H1 (cell line): ENCODE data around the gene BLMH. TPM values are rescaled to one million over a fixed set of nuclear protein-coding genes. Genes with fewer than 3 reads are reported as not detected.

Source experiments
- CTCF ChIA-PET: fragments of 300-600 bp; sonication (Branson Sonifier 250); formaldehyde crosslinking; loops from one replicate; lab custom pipeline; 2021; ENCODE audit not compliant: partially characterized antibody; lab: Charles Lee
- POLR2A ChIA-PET: fragments of 300-600 bp; sonication (Branson Sonifier 250); formaldehyde crosslinking; loops from one replicate; lab custom pipeline; 2021; ENCODE audit warnings: inconsistent platforms; ENCODE audit not compliant: partially characterized antibody; lab: Charles Lee
- DNase-seq, 2 experiments: peaks; one replicate each; pipeline versions ENCODE4 v3.0.0 to v3.0.0-alpha.2; 2010 to 2022; ENCODE audit warnings: low spot score in 2 of 2, low read depth in 1 of 2, mixed read lengths in 1 of 2
- FAIRE-seq: peaks from 2 replicates; lab custom pipeline; 2011; peaks lifted over from hg19 to GRCh38; lab: Jason Lieb, UNC
- H2AFZ ChIP-seq: 2 replicates; pipeline ENCODE4 v1.8.1; 2012; ENCODE audit warnings: low read length, inconsistent platforms
- H2AK5ac ChIP-seq: 2 replicates; pipeline ENCODE4 v1.6.1; 2013; ENCODE audit warnings: low read depth, low read length
- H2BK120ac ChIP-seq: replicated peaks from 2 replicates; pipeline ENCODE3; 2013; ENCODE audit warnings: low read depth, low read length, inconsistent platforms
- H2BK12ac ChIP-seq: 2 replicates; pipeline ENCODE4 v1.6.1; 2013; ENCODE audit warnings: low read depth, low read length
- H2BK15ac ChIP-seq: 2 replicates; pipeline ENCODE4 v1.6.1; 2013; ENCODE audit warnings: low read length
- H2BK20ac ChIP-seq: 2 replicates; pipeline ENCODE4 v1.6.1; 2013; ENCODE audit warnings: low read length
- H2BK5ac ChIP-seq: 2 replicates; pipeline ENCODE4 v1.6.1; 2013; ENCODE audit warnings: low read depth, low read length
- H3K14ac ChIP-seq: 2 replicates; pipeline ENCODE4 v1.6.1; 2013; ENCODE audit warnings: inconsistent platforms; ENCODE audit not compliant: insufficient read length
- H3K18ac ChIP-seq: 2 replicates; pipeline ENCODE4 v1.6.1; 2013; ENCODE audit warnings: low read length; ENCODE audit errors: extremely low read depth
- H3K23ac ChIP-seq: 2 replicates; pipeline ENCODE4 v1.6.1; 2013; ENCODE audit warnings: inconsistent platforms; ENCODE audit not compliant: insufficient read length
- H3K23me2 ChIP-seq: 2 replicates; pipeline ENCODE4 v1.6.1; 2013; ENCODE audit warnings: low read depth, low read length
- H3K27ac ChIP-seq: 2 replicates; pipeline ENCODE4 v1.6.1; 2011; ENCODE audit warnings: low read depth, low read length, inconsistent platforms
- H3K27me3 ChIP-seq, 4 experiments: replicated peaks in 1 of 4; 1 replicate in 1 of 4; 2 replicates in 3 of 4; pipeline versions ENCODE4 v1.6.1 to v1.8.1; 2011 to 2013; ENCODE audit warnings: low read length in 3 of 4, mild to moderate bottlenecking in 3 of 4, inconsistent platforms in 2 of 4, mixed read lengths in 2 of 4, moderate library complexity in 1 of 4; ENCODE audit not compliant: control insufficient read depth in 3 of 4, insufficient read depth in 3 of 4; ENCODE audit errors: extremely low read depth in 1 of 4
- H3K36me3 ChIP-seq, 4 experiments: 2 replicates each; pipeline versions ENCODE4 v1.6.1 to v1.8.1; 2011 to 2013; ENCODE audit warnings: mild to moderate bottlenecking in 4 of 4, low read length in 3 of 4, moderate library complexity in 2 of 4, control low read depth in 1 of 4, inconsistent platforms in 1 of 4; ENCODE audit not compliant: insufficient read depth in 4 of 4, control insufficient read depth in 2 of 4
- H3K4ac ChIP-seq: replicated peaks from 2 replicates; pipeline ENCODE3; 2013; ENCODE audit warnings: low read length, low read depth, mixed read lengths, inconsistent platforms; ENCODE audit not compliant: insufficient read length
- H3K4me1 ChIP-seq, 4 experiments: replicated peaks in 1 of 4; 1 replicate in 1 of 4; 2 replicates in 3 of 4; pipeline versions ENCODE4 v1.6.1 to v1.8.1; 2011 to 2013; ENCODE audit warnings: low read length in 3 of 4, inconsistent platforms in 2 of 4, mixed read lengths in 1 of 4; ENCODE audit not compliant: insufficient read depth in 4 of 4, control insufficient read depth in 3 of 4
- H3K4me2 ChIP-seq, 2 experiments: 2 replicates each; pipeline versions ENCODE4 v1.6.1 to v1.8.1; 2011 to 2013; ENCODE audit warnings: low read depth in 2 of 2, low read length in 2 of 2, control low read depth in 1 of 2, inconsistent platforms in 1 of 2, mild to moderate bottlenecking in 1 of 2; ENCODE audit not compliant: insufficient read depth in 1 of 2
- H3K4me3 ChIP-seq, 4 experiments: fragments of 200-600, 300-600 bp in 1 of 4; sonication (generic), shearing (Covaris generic), sonication (Bioruptor Twin) in 1 of 4; 2 replicates each; pipeline versions ENCODE4 v1.5.1 to v1.8.1; 2011 to 2016; ENCODE audit warnings: low read length in 4 of 4, low read depth in 3 of 4, control low read depth in 2 of 4, inconsistent platforms in 2 of 4, mild to moderate bottlenecking in 2 of 4, mixed read lengths in 1 of 4, moderate library complexity in 1 of 4; ENCODE audit not compliant: insufficient read depth in 2 of 4; ENCODE audit errors: extremely low read depth in 1 of 4
- H3K56ac ChIP-seq: replicated peaks from 2 replicates; pipeline ENCODE3; 2013; ENCODE audit warnings: low read depth, mild to moderate bottlenecking, mixed read lengths, low read length, inconsistent platforms; ENCODE audit not compliant: insufficient read length
- H3K79me1 ChIP-seq: 2 replicates; pipeline ENCODE4 v1.6.1; 2013; ENCODE audit warnings: low read depth, low read length, control low read depth
- H3K79me2 ChIP-seq, 2 experiments: 2 replicates each; pipeline versions ENCODE4 v1.6.1 to v1.8.1; 2012 to 2013; ENCODE audit warnings: low read length in 2 of 2, mild to moderate bottlenecking in 2 of 2, inconsistent platforms in 1 of 2; ENCODE audit not compliant: insufficient read depth in 2 of 2, control insufficient read depth in 1 of 2
- H3K9ac ChIP-seq, 4 experiments: replicated peaks in 1 of 4; 1 replicate in 1 of 4; 2 replicates in 3 of 4; pipeline versions ENCODE4 v1.6.1 to v1.8.1; 2011 to 2013; ENCODE audit warnings: low read depth in 3 of 4, low read length in 3 of 4, control low read depth in 2 of 4, mild to moderate bottlenecking in 2 of 4, moderate library complexity in 2 of 4, inconsistent platforms in 1 of 4; ENCODE audit errors: extremely low read depth in 1 of 4
- H3K9me3 ChIP-seq, 2 experiments: 2 replicates each; pipeline versions ENCODE4 v1.6.1 to v1.8.1; 2012 to 2013; ENCODE audit warnings: mild to moderate bottlenecking in 2 of 2, moderate library complexity in 2 of 2, control low read depth in 1 of 2, inconsistent platforms in 1 of 2, low read depth in 1 of 2, low read length in 1 of 2, mixed read lengths in 1 of 2; ENCODE audit not compliant: insufficient read depth in 2 of 2
- H4K20me1 ChIP-seq, 2 experiments: replicated peaks in 1 of 2; 2 replicates each; pipeline versions ENCODE3 to v1.8.1; 2011 to 2013; ENCODE audit warnings: inconsistent platforms in 2 of 2, low read length in 2 of 2, mild to moderate bottlenecking in 1 of 2; ENCODE audit not compliant: insufficient read depth in 2 of 2, control insufficient read depth in 1 of 2
- H4K5ac ChIP-seq: 2 replicates; pipeline ENCODE4 v1.6.1; 2013; ENCODE audit warnings: low read length, low read depth, mixed read lengths, inconsistent platforms; ENCODE audit not compliant: insufficient read length
- H4K8ac ChIP-seq: 2 replicates; pipeline ENCODE4 v1.8.0; 2013; ENCODE audit warnings: mild to moderate bottlenecking, moderate library complexity, low read length, inconsistent platforms; ENCODE audit not compliant: insufficient read depth; ENCODE audit errors: extremely low read depth
- H4K91ac ChIP-seq: replicated peaks from 2 replicates; pipeline ENCODE3; 2013; ENCODE audit warnings: low read length, mixed read lengths, inconsistent platforms; ENCODE audit not compliant: insufficient read length
- KDM5A ChIP-seq: fragments of 200-600 bp; IDR thresholded peaks from 2 replicates; pipeline ENCODE4 v1.7.1; 2012; ENCODE audit warnings: mild to moderate bottlenecking, low read length, inconsistent platforms, mixed read lengths
- NRF1 ChIP-seq: IDR thresholded peaks from 2 replicates; pipeline ENCODE4 v1.6.1; 2011; ENCODE audit warnings: mild to moderate bottlenecking, low read depth, low read length, improper control_type of control experiment
- SP4 ChIP-seq: IDR thresholded peaks from 2 replicates; pipeline ENCODE4 v1.6.1; 2012; ENCODE audit warnings: low read length, inconsistent platforms
- TAF7 ChIP-seq: optimal IDR thresholded peaks from 2 replicates; pipeline ENCODE3; 2011; ENCODE audit warnings: low read depth, mild to moderate bottlenecking, inconsistent platforms, low read length, moderate library complexity, borderline replicate concordance
- WGBS, 2 experiments: shearing (Covaris generic) in 1 of 2; methylation state at CpG; one replicate each; pipeline versions ENCODE4 v1.1.6 to v1.1.7; 2013 to 2015; ENCODE audit warnings: low lambda C conversion rate in 2 of 2, mixed read lengths in 2 of 2, inconsistent platforms in 1 of 2, low coverage in 1 of 2, missing lambda C conversion rate in 1 of 2; ENCODE audit not compliant: insufficient replicate concordance in 2 of 2, insufficient coverage in 1 of 2, insufficient read length in 1 of 2; ENCODE audit errors: extremely low coverage in 1 of 2, missing lambda C conversion rate in 1 of 2; 5-methylcytosine and 5-hydroxymethylcytosine counted together
- polyA plus RNA-seq, 7 experiments: library from polyadenylated mRNA; depleted of rRNA in 3 of 7; stranded (reverse) in 5 of 7; unstranded in 2 of 7; fragments of >200 nt in 5 of 7; fragments of 200-250 nt in 2 of 7; gene quantifications; 1 replicate in 5 of 7; 2 replicates in 1 of 7; 4 replicates in 1 of 7; pipeline versions ENCODE4 v1.2.1 to v1.2.3, GENCODE V29; 2011 to 2013; ENCODE audit warnings: missing spikeins in 2 of 7, mixed read lengths in 2 of 7
- total RNA-seq: library from RNA; stranded (reverse); fragmentation: NEBNext Ultra II Directional; extraction: Animal tissue kit (Norgen Biotek cat#: 25700); gene quantifications from 2 replicates; pipeline ENCODE4 v1.2.1, GENCODE V29; 2021

The BLMH gene
- total and polyA plus RNA-seq, 2 of the 8 experiments (the other 6 are each of a cell fraction or from before 2014, with no cell fraction given): 18.2 to 74.3 TPM

DNA sequence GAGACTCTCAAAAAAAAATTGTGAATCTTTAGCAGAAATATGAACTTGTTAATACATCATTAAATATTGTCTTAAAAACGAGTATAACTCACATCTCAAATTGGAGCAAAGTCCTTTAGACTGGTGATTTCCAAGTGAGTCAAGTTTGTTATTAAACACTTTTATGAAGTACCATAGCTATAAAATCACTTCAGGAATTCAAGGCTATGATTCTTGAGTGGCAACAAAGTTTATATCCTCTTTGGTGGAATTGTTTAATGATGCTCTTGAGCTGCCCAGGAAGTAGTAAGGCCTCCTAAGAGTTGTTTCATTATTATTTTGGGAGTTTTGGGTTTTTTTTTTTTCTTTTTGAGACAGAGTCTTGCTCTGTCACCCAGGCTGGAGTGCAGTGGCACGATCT is 16.7 kb upstream of the BLMH start:
- Histone ChIP-seq H3K14ac (no peak overlapping the region), H3K4me1 (no peaks in the 10 kb centered on the region), H2BK20ac (no peak overlapping the region), H3K36me3 (no peaks in the 10 kb centered on the region), H4K91ac (no peak overlapping the region), H2BK5ac (no peak overlapping the region), H3K4me3 (no peak overlapping the region), H3K27me3 (no peaks in the 10 kb centered on the region), H3K23ac (no peak overlapping the region), H4K8ac (no peak overlapping the region), H2BK120ac (no peak overlapping the region), H4K20me1 (no peaks in the 10 kb centered on the region), H3K23me2 (no peaks in the 10 kb centered on the region), H3K27ac (no peak overlapping the region), H4K5ac (no peak overlapping the region), H2AFZ (no peak overlapping the region), H2BK15ac (no peak overlapping the region), H2BK12ac (no peak overlapping the region), H3K79me2 (no peaks in the 10 kb centered on the region), H3K56ac (no peak overlapping the region), H2AK5ac (no peak overlapping the region), H3K9me3 (no peaks in the 10 kb centered on the region), H3K18ac (no peak overlapping the region), H3K4ac (no peak overlapping the region), H3K79me1 (no peaks in the 10 kb centered on the region), H3K4me2 (no peak overlapping the region), H3K9ac (no peak overlapping the region)
- 78% methylated on average over 2 of the region's 2 CpGs; no CpG with 5 or more reads in 1 of the 2 experiments for whole genome bisulfite sequencing, 2 experiments
- TF ChIP-seq KDM5A: no peak
- no peak for TF ChIP-seq TAF7
- no peak for TF ChIP-seq SP4
- no peak for TF ChIP-seq NRF1
- ChIA-PET CTCF (no interaction called here), POLR2A (no interaction called here)
- DNase-seq (no peak), FAIRE-seq (no peak)
